ENCODE results near the gene UTF1.

Gene UTF1

DNA sequence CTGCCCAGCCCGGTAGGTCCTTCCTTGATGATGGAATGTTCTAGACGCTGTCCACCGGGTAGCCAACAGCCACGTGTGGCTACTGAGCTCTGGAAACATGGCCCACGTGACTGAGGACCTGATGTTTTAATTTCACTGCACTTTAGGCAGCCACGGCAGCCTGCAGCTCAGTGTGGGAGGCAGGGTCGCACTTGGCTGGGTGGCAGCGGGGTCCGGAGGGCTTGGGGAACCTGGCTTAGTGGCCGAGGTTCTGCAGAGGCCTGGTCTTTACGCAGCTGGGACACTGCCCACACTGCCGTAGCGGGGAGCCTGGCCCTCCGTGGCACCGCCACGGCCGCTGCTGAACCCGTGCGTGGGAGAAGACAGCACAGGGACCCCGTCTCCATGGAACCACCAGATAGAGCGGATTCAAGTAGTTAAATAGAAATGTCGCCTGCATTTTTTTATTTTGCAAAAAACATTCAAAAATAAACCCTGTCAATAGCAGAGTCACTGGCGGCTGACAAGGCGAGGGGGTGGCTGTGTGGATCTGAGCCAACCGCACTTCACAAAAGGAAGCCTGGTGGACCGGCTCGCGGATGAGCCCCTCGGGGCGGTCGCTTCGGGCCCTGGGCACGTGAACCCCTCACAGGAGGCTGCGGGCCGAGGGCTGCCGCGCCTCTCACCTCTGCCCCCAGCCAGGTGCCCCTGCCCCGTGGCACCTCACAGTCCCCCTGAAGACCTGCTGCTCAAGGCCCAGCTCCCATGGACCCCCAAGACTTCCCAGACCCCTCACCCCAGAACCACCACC, 25.6 kb upstream of the UTF1 start:
- no peaks in the 10 kb centered on the region for H3K27me3 ChIP-seq (ENCODE audit: control insufficient read depth, low read length)
- H3K27ac ChIP-seq (ENCODE audit: low read depth, low read length) = no peak overlapping the region
- no peaks in the 10 kb centered on the region for H3K36me3 ChIP-seq (ENCODE audit: control insufficient read depth, low read length)
- no peaks in the 10 kb centered on the region for H4K20me1 ChIP-seq (ENCODE audit: control insufficient read depth, insufficient read depth, low read depth, low read length)
- peaks cover 19% of the 10 kb centered on the region for H3K9me3 ChIP-seq (ENCODE audit: control insufficient read depth, insufficient read depth, low read length)
- no peak overlapping the region for H3K4me3 ChIP-seq (ENCODE audit: low read length)
- no peak for TF ChIP-seq EZH2phosphoT487 (IDR thresholded peaks at IDR 0.05; ENCODE audit: borderline replicate concordance, low read length)
- TF ChIP-seq, protein P1, sequence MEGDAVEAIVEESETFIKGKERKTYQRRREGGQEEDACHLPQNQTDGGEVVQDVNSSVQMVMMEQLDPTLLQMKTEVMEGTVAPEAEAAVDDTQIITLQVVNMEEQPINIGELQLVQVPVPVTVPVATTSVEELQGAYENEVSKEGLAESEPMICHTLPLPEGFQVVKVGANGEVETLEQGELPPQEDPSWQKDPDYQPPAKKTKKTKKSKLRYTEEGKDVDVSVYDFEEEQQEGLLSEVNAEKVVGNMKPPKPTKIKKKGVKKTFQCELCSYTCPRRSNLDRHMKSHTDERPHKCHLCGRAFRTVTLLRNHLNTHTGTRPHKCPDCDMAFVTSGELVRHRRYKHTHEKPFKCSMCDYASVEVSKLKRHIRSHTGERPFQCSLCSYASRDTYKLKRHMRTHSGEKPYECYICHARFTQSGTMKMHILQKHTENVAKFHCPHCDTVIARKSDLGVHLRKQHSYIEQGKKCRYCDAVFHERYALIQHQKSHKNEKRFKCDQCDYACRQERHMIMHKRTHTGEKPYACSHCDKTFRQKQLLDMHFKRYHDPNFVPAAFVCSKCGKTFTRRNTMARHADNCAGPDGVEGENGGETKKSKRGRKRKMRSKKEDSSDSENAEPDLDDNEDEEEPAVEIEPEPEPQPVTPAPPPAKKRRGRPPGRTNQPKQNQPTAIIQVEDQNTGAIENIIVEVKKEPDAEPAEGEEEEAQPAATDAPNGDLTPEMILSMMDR (IDR thresholded peaks at IDR 0.05; ENCODE audit: low read depth, low read length, poor library complexity, severe bottlenecking) = no peak
- no peaks in the 10 kb centered on the region for H3K9me2 ChIP-seq (replicated peaks; ENCODE audit: control insufficient read depth, low read length)
- H3K4me1 ChIP-seq (ENCODE audit: control insufficient read depth, low read length) = no peaks in the 10 kb centered on the region
- no peak overlapping the region for H3K4me2 ChIP-seq (ENCODE audit: low read length)
- no peaks in the 10 kb centered on the region for H3K79me2 ChIP-seq (ENCODE audit: control insufficient read depth, low read length)
- H3F3A ChIP-seq (ENCODE audit: control insufficient read depth, insufficient read depth) = no peaks in the 10 kb centered on the region

DNA sequence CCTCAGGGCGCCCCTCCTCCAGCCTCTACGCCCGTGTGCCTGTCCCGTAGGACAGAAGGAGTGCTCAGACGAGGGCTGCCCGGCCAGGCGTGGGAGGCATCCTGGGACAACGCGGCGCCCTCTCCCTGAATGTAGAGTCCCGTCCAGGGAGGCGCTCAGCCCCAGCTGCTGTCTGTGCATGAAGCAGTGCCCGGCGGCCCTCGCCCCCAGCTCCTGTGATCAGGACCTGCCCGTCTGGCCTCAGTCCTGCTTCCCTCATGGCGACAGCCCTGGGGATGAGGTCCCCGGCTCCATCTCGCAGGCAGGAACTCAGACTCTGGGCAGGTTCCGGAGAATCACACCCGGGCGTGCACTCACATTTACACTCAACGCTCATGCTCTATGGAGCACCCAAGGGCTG, 24.9 kb upstream of the UTF1 start:
- no peaks in the 10 kb centered on the region for H3K27me3 ChIP-seq (ENCODE audit: control insufficient read depth, low read length)
- no peak overlapping the region for H3K4me2 ChIP-seq (ENCODE audit: low read length)
- H3K4me3 ChIP-seq (ENCODE audit: low read length) = no peak overlapping the region
- no peaks in the 10 kb centered on the region for H4K20me1 ChIP-seq (ENCODE audit: control insufficient read depth, insufficient read depth, low read depth, low read length)
- H3K9me3 ChIP-seq (ENCODE audit: control insufficient read depth, insufficient read depth, low read length) = peaks cover 17% of the 10 kb centered on the region
- no peak overlapping the region for H3K27ac ChIP-seq (ENCODE audit: low read depth, low read length)
- H3K4me1 ChIP-seq (ENCODE audit: control insufficient read depth, low read length) = no peaks in the 10 kb centered on the region
- TF ChIP-seq, protein P1 (IDR thresholded peaks at IDR 0.05; ENCODE audit: low read depth, low read length, poor library complexity, severe bottlenecking) = no peak
- TF ChIP-seq EZH2phosphoT487 (IDR thresholded peaks at IDR 0.05; ENCODE audit: borderline replicate concordance, low read length) = no peak
- H3K9me2 ChIP-seq (replicated peaks; ENCODE audit: control insufficient read depth, low read length) = no peaks in the 10 kb centered on the region
- no peaks in the 10 kb centered on the region for H3K36me3 ChIP-seq (ENCODE audit: control insufficient read depth, low read length)
- no peaks in the 10 kb centered on the region for H3K79me2 ChIP-seq (ENCODE audit: control insufficient read depth, low read length)
- no peaks in the 10 kb centered on the region for H3F3A ChIP-seq (ENCODE audit: control insufficient read depth, insufficient read depth)

DNA sequence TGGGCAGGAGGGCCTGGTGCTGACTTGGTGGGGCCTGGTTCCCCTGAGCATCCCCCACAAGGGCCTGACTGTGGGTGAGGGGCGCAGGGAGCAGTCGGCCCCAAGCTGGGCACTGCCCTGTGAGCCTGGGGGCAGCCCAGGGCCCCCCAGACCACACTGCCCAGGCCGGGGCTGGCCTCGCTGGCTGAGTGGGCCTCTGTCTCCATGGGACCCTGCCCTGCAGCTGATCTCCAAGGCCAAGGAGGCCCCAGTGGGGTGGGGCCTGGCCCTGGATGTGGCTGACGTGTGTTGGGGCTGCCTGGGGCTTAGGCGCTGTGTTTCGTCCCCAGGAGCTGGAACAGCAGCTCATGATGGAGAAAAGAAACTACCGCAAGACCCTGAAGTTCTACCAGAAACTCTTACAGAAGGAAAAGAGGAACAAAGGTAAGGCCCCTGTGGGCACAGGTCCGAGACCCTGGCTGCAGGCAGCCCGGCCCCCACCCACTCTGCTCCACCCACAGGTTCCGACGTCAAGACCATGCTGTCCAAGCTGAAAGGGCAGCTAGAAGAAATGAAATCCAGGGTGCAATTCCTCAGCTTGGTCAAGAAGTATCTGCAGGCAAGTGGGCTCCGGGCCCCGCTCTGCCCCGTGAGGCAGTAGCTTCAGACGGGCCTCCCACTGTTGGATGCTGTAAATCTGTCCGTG, 23.5 kb upstream of the UTF1 start:
- Histone ChIP-seq H3K27me3 (ENCODE audit: control insufficient read depth, low read length) (no peaks in the 10 kb centered on the region), H3K79me2 (ENCODE audit: control insufficient read depth, low read length) (no peaks in the 10 kb centered on the region), H3K9me2 (replicated peaks; ENCODE audit: control insufficient read depth, low read length) (no peaks in the 10 kb centered on the region), H3K36me3 (ENCODE audit: control insufficient read depth, low read length) (no peaks in the 10 kb centered on the region), H3K4me2 (ENCODE audit: low read length) (no peak overlapping the region), H3K27ac (ENCODE audit: low read depth, low read length) (no peak overlapping the region), H3K4me1 (ENCODE audit: control insufficient read depth, low read length) (no peaks in the 10 kb centered on the region), H3K9me3 (ENCODE audit: control insufficient read depth, insufficient read depth, low read length) (peaks cover 16% of the 10 kb centered on the region), H3F3A (ENCODE audit: control insufficient read depth, insufficient read depth) (no peaks in the 10 kb centered on the region), H4K20me1 (ENCODE audit: control insufficient read depth, insufficient read depth, low read depth, low read length) (no peaks in the 10 kb centered on the region), H3K4me3 (ENCODE audit: low read length) (no peak overlapping the region)
- no peak for TF ChIP-seq EZH2phosphoT487 (IDR thresholded peaks at IDR 0.05; ENCODE audit: borderline replicate concordance, low read length)
- TF ChIP-seq, protein P1 (IDR thresholded peaks at IDR 0.05; ENCODE audit: low read depth, low read length, poor library complexity, severe bottlenecking) = no peak

Data from DOHH2 (cell line).